Measurements from ENCODE around the gene WDR1.
A peak's percentile ranks its signal among the peaks of the same experiment; 100 is the strongest.

Gene WDR1

DNA sequence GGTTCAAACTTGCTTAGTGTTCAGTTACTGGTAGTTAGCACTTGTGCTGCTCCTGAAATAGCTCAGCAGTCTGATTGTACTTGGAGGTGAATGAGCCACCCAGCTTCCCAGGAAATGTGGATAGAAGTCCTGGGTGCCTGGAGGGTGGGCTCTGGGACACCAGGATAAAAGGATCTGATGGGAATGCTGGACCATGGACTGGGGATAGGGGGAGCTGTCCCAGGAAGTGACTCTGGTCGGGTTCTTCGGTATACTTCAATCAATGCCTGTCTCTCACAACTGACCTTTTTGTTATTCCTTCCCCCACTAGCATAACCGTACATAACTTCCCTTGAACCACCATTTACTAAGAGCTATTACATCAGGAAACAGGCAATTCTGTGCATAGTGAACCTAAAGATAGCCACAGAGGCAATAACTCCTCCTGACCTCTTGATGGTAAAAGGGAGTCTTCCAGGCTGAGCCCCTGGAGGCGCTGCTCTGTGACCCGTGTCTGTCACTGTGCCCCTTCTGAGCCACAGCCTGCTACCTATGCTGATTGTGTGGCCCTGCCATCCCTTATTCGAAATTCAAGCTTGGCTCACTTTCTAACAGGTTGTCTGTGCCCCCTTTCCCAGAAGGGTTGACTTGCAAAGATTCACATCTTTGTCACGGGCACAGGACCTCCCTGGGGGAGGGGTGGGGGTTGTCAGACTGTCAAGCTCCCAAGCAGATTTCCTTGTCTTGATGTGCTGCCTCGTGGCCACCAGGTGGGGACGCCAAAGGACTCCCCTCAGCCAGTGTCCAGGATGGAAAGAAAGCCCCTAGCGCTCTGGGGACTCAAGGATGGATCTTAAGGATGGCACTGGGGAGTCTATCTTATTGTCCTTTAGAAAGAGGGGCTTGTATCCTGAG, 24.5 kb upstream of the WDR1 start:
- DNase-seq, result no peak
- Histone ChIP-seq H3K36me3 (replicated peaks) (no peaks in the 10 kb centered on the region), H3K27me3 (replicated peaks) (no peaks in the 10 kb centered on the region), H3K27ac (no peak overlapping the region), H3K4me3 (ENCODE audit: low read depth, low read length) (no peak overlapping the region)
- in situ Hi-C loops (cut with HindIII; ENCODE audit: low pct_ligation_motif_present, low sequenced_read_pairs), result no loop called here
- TF ChIP-seq, protein P1, sequence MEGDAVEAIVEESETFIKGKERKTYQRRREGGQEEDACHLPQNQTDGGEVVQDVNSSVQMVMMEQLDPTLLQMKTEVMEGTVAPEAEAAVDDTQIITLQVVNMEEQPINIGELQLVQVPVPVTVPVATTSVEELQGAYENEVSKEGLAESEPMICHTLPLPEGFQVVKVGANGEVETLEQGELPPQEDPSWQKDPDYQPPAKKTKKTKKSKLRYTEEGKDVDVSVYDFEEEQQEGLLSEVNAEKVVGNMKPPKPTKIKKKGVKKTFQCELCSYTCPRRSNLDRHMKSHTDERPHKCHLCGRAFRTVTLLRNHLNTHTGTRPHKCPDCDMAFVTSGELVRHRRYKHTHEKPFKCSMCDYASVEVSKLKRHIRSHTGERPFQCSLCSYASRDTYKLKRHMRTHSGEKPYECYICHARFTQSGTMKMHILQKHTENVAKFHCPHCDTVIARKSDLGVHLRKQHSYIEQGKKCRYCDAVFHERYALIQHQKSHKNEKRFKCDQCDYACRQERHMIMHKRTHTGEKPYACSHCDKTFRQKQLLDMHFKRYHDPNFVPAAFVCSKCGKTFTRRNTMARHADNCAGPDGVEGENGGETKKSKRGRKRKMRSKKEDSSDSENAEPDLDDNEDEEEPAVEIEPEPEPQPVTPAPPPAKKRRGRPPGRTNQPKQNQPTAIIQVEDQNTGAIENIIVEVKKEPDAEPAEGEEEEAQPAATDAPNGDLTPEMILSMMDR (IDR thresholded peaks at IDR 0.05; ENCODE audit: low read depth, low read length, missing control alignments), result peak; percentile 7

DNA sequence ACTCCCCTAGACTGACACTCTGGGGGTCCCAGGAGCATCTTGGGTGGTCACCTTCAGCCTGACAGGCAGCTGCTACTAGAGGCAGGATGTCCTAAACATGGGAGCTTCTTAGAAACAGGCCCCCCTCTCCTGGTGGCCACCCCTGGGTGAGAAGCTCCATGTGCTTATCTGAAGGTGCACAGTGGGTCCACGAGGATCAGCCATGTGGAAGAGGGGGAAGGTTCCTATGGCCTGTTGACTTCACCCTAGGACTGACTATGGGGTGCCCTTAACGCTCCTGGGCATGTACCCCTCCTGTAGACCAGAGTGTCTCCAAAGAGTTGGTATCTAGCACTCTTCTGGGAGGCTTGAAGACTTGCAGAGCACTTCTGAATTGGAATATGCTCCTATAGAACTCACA, 22.9 kb upstream of the WDR1 start:
- in situ Hi-C loops (cut with HindIII; ENCODE audit: low pct_ligation_motif_present, low sequenced_read_pairs), result no loop called here
- no peak overlapping the region for H3K27ac ChIP-seq
- no peaks in the 10 kb centered on the region for H3K36me3 ChIP-seq (replicated peaks)
- no peaks in the 10 kb centered on the region for H3K27me3 ChIP-seq (replicated peaks)
- H3K4me3 ChIP-seq (ENCODE audit: low read depth, low read length), result no peak overlapping the region
- DNase-seq, result no peak
- TF ChIP-seq, protein P1 (IDR thresholded peaks at IDR 0.05; ENCODE audit: low read depth, low read length, missing control alignments), result no peak

GRCh38 chr4:10135260-10135659, 18.7 kb upstream of the WDR1 start:
- in situ Hi-C loops (cut with HindIII; ENCODE audit: low pct_ligation_motif_present, low sequenced_read_pairs), result no loop called here
- no peak overlapping the region for H3K27ac ChIP-seq
- H3K4me3 ChIP-seq (ENCODE audit: low read depth, low read length), result no peak overlapping the region
- TF ChIP-seq, protein P1 (IDR thresholded peaks at IDR 0.05; ENCODE audit: low read depth, low read length, missing control alignments), result no peak
- no peaks in the 10 kb centered on the region for H3K36me3 ChIP-seq (replicated peaks)
- no peak for DNase-seq
- no peaks in the 10 kb centered on the region for H3K27me3 ChIP-seq (replicated peaks)

- no peak for DNase-seq
- Histone ChIP-seq H3K4me3 (ENCODE audit: low read depth, low read length) (no peak overlapping the region), H3K36me3 (replicated peaks) (no peaks in the 10 kb centered on the region), H3K27ac (no peak overlapping the region), H3K27me3 (replicated peaks) (no peaks in the 10 kb centered on the region)
- TF ChIP-seq, protein P1 (IDR thresholded peaks at IDR 0.05; ENCODE audit: low read depth, low read length, missing control alignments), result no peak
- in situ Hi-C loops (cut with HindIII; ENCODE audit: low pct_ligation_motif_present, low sequenced_read_pairs), result no loop called here
Observed at GRCh38 chr4:10134141-10134540, 17.5 kb upstream of the WDR1 start.

DNA sequence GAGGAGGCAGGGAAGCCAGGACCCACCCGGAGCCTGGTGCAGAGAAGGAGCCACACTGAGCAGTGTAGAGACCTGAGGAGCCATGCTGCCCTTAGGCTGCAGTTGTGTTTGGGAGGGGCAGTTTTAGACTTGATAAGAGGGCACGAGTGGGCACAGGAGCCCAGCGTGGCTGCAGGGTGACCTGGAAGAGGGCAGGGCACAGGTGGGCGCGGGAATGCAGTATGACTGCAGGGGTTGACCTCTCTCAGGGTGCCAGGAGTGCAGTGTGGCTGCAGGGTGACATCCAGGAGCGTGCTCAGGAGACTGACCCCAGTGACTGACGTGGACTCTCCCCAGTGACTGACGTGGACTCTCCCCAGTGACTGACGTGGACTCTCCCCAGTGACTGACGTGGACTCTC, 14.6 kb upstream of the WDR1 start:
- TF ChIP-seq, protein P1 (IDR thresholded peaks at IDR 0.05; ENCODE audit: low read depth, low read length, missing control alignments), result no peak
- no peak overlapping the region for H3K27ac ChIP-seq
- H3K36me3 ChIP-seq (replicated peaks), result no peaks in the 10 kb centered on the region
- no peak overlapping the region for H3K4me3 ChIP-seq (ENCODE audit: low read depth, low read length)
- DNase-seq, result no peak
- H3K27me3 ChIP-seq (replicated peaks), result no peaks in the 10 kb centered on the region
- in situ Hi-C loops (cut with HindIII; ENCODE audit: low pct_ligation_motif_present, low sequenced_read_pairs), result no loop called here
